HG03095 (cell line): ENCODE measurements around the gene RET.

Experiments
- ATAC-seq: cut with Tn5 transposase; IDR thresholded peaks from one replicate; pipeline ENCODE4 v1.9.1; 2021; ENCODE audit warnings: moderate library complexity; ENCODE audit not compliant: unreplicated experiment

Gene RET

DNA sequence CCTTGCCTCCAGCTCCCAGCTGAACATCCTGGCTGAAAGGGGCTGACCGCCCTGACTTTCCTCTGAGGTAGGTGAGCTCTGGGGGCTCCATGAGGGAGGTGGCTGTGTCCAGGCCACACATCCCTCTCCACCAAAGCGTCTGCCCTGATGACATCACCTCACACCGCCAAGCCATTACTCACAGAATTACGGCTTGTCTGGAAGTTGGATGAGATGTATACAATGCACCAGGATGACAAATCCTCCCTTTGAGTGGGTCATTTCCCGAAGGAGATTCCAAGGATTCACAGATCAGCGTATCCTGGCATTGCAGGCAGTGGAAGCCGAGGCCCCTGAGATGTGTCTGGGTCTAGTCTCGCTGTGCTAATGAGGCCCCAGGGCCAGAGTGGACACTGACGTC lies 15.1 kb upstream of the RET start:
- no peak for ATAC-seq

DNA sequence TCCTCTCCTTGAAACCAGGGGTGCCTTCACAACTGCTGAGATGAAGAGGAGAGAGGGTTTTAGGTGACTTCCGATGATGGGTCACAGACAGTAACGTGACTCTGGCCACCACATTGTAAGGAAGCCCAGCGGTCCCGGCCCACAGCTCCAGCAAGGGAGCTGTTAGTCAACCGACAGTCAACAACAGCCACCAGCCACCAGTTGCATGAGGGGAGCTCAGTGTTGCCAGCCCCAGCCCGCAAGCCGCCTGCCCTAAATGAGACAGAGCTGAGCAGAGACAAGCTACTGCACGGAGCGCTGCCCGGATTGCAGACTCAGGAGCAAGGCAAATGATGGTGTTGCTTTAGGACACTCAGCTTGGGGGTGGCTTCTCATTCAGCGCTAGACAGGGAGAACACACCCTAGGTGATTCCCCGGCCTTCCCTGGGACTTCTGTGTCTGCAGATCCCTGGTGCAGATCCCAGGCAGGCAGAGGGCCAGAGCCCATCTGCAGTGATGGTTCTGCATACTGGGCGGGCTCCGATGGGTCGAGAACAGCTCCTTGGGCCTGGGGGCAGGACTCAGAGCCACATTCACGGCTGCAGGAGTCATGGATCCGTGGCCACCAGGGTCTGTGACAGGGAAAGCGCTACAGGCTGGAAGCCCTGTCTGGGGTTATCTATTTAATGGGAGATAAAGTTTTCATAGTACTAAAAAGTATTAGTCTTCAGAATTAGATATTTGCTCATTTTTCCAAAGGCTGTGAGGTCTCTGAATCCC lies 14.3 kb upstream of the RET start:
- no peak for ATAC-seq

DNA sequence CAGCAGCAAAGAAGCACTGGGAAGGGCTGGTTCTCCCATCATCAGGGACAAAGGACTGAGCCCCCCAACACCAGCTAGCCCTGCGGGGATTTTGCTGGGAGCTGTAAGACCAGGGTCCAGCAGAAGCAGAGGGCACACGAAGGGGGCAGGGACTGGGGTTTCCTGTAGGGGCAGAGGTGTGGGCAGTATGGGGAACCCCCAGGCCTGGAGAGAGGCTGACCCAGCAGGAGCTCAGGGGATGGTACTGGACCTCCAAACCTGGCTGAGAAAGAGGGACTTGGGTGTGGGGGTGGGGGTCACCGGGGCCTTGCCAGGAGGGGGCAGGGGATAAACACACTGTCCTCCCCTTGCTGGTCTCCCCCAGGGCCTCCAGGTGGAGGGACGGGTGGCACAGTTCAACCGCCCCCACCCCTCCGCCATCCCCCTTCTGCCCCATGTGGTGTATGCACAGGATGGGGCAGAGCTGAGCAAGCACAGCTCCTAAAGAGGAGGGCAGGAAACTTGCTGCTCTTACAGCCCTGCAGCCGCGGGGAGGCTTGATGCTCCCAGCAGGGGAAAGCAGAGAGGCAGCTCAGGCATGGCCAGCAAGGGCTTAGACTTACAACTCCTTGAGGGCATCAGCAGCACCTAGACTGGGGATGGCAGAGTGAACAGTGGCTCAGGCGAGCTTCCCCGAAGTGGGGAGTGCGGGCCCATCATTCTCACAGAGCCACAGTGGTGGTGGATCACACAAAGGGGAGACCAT lies 12.4 kb upstream of the RET start:
- ATAC-seq: no peak

DNA sequence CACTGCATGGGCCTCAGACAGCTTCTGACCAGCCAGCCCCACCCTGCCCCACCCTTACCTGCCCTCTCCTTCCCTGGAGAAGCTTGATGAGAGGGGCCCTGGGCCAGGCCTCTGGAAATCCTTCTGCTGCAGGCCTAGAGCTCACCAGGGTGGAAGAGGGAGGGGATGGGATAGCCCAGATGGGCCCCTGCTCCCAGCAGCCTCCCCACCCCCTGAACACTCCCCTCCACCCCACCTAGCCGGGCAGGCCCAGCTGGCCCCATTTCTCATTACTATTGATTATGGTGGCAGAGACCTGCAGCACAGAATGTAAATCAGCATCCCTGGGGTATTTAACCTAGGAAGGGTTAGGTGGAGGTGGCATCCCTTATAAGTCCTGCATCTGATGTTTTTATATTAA lies 11.6 kb upstream of the RET start:
- ATAC-seq: no peak

DNA sequence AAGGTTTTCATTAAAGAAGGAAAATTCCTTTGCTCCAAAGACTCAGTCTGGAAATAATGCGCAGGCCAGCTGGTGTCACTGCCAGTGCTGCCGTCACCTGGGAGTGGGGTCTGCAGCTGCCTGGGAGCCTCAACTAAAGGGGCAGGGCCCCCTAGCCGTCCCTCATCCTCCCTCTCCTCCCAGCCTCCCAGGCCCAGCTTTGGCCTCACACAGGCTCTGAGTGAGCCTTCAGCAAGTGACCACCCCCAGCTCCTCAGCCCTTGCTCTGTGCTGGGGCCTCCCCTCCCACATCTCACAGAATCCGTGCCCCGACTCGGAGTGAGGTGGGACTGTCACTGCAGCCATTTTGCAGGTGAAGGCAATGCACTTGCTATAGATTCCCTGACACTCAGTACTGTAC lies 11.1 kb upstream of the RET start:
- ATAC-seq: no peak

DNA sequence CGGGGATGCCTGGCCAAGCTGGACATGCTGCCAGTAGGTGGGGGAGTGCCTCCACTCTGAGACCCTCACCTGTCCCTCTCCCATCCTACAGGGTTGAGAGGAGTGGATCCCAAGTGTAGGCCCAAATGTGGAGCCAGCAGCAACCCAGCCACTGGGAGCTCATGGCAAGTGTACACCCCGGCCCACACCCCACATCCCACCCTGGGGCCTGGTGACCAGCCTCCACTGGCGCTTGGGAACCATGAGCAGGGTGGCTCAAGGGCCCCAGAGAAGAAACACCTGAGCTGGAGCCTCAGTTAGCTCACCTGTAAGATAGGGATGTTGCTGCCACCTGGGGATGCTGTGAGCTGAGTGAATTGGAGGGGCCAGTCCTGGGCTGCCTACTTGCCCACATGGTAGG lies 10.4 kb upstream of the RET start:
- ATAC-seq: no peak

DNA sequence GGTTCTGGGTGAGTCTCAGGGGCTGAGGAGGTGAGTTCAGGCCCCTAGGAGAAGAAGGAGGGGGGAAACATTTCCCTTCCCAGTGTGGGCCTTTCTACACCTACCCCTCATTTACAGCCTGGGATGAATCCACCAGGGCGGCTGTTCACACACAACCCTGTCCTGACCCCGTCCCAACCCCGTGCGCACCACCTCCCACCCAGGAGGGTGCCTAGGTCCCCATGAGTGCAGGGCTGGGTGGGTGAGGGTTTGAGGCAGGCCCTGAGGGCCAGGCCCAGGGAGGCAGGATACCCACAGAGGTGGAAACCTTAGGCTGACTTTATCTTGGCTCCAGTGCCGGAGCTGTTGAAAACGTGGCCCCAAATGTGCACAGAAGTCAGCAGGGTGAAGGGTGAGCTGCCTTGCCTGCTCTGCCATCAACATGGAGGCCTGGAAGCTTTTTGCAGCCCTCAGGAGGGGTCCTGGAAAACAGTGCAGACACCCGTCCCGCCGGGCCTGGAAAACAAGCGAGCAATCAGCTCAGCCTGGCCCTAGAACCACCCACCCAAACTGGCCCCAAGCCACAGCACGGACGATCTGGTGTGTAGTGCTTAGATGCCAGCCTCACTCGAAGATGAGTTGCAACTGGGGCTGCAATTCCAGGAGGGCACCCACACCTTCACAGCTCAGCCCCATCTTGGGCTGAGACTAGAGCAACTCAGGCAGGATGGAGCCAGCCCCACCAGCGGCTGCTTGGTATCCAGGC lies 9.3 kb upstream of the RET start:
- ATAC-seq: no peak

DNA sequence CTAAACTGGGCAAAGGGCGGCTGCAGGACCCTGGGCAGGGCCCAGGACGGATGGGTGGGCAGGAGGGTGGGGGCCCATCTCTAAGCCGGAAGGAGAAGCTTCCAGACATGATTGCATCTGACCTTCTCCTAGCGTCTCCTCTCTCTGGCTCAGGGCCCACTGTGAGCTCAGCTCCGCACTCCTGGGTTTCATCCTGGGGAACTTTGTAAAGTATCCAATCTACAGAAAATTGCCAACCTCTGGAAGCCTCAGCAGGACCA lies 8.8 kb upstream of the RET start:
- no peak for ATAC-seq

DNA sequence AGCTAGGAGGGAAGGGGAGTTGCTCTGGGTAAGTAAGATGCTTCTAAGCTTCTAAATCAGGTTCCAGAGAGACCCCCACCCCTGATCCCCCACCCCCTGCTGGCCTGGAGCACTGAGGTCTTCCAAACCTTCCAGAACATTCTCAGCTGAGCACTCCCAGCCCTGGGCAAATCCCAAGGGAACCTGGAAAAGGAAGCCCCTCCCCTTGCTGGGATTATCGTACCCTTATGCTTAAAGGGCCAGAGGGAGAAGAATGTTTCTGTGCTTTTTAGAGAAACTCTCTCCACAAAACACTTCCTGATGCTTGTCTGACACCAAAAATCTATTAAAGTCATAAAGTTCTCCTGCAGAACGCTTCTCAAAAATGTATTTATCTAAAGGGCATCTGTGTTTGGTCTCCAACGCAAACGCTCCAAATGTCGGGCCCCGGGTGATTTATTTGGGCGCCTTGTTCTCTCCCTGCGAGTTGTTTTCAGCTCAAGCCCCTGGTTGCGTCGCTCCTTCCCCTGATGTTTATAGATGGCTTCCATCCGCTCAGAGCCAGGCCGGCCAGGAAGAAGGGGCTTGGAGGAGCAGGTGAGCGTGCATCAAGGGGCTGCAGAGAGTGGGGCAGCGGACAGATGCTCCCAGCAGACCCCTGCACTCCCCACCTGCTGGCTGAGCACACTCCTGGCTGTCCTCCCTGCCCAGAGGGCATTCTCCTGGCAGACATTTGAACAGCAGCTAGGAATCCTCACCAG lies 8.2 kb upstream of the RET start:
- ATAC-seq: no peak

DNA sequence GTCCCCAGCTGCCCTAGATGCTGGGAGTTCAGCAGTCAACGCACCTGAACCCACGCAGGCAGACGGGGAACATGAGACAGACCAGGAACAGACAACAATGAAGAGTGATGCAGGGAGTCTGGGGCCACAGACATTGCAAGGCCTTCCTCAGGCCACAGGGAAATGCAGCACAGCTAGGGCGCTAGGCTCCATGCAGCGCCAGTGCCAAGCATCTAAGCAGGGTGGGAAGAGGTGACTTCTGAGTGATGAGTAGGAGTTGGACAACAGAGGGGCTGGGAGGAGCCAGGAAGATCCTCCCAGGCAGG lies 7.7 kb upstream of the RET start:
- no peak for ATAC-seq

DNA sequence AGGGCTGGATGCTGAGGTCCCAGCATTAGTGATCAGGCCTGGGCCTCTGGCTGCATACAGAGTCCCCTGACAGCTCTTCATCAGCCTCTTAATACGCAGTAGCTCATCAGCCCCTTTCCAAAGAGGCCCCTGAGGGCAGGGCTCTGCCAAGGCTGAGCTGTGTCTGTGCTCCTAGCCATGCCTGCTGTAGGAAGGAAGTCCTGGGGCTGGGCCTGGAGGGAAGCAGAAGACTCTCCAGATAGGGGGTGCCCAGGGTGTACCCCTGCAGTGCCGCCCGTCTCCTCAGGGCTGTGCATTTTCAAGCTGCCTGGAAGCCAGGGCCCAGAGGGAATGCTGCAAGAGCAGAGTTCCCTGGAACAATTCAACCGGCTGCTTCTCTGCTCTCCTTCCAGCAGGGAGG lies 7.3 kb upstream of the RET start:
- ATAC-seq: no peak

DNA sequence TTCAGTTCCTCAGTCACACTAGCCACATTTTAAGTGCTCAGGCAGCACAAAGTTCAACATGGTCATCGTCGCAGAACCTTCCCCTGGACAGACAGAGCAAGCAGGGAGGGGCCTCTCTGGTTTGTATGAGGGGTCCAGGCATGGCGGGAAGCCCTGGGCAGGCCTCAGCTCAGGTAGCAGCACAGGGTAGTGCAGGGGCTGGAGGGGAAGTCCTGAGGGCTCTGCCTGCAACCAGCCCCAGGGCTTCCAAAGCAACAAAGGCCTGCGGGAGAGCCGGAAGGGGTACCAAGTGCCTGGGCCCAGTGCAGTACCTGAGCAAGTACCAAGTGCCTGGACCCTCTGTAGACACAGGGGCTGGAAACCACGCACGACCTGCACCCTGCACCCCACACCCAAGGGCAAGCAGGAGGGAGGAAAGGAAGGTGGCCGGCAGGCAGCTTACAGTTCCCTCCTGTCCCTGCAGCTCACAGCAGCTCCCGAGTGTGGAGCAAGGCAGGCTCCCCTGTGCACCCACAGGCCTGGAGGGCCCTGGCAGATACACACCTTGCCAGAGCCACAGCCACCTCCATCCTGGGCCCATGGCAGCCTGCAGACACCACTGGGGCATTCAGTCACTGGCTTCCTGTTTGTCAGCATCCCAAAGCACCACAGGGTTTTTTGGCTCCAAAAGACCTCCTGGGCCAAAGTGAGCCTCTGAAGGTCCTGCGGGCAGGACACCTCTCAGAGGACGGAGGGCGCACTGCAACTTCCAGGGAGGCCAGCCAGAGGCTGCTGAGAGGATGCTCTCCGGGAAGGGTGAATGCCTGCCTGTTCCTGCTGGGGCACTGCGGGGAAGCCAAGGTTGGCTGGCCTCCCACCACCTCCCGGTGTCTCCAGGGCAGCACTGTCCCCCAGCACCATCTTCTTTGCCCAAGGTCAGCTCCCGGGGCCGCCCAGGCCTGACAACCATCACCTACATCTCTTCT lies 6.5 kb upstream of the RET start:
- ATAC-seq: no peak

DNA sequence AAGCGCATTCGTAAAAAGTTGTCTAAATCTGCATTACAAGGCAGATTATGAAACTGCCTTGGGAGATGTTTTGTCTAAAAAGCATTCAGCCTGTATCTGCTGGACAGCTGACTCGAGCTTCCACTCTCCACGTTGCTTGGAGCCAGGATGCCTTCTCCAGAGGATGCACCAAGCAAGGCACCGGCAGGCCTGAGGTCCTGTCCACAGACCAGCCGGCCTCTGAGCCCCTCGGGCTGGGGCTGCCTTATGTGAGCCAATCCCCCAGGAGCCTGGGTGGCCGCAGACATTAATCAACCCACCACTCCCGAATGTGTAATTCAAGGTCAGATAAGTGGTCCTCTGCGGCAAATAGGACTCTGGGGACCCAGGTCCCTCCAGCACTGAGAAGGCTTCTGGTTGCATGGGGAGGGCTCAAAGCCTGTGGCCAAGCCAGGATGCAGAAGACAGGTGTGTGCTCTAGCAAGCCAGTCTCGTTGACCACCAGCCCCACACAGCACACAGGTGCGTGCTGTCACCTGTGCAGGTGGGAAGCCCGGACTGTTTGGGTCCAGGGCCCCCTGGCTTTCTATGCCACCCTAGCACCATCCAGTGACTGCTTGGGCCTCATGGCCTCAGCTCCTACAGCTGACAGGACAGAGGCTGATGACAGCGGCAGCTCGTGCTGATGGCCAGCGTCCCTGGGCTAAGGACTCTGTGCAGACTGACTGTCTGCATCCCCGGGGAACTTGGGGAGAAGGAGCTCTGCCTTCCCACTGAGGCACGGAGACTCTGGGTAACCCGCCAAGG lies 4.8 kb upstream of the RET start:
- no peak for ATAC-seq

DNA sequence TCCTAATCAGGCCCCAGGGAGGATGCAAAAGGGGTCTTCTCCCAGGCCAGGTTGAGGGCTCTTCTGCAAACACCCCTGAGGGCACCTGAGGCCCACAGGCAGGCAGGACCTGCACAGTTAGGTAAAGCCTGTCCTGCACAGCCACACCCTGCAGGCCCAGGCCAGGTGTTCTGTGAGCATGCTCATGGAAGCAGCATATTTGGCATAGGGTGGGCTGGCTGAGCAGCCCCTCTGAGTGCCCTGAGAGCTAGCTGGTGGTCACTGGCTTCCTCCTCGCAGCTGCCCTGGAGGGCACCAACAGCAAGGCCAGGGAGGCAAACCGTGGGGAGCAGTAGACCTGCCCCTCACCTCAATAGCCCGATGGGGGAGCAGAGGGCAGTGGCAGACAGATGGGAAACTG lies 3.7 kb upstream of the RET start:
- no peak for ATAC-seq

DNA sequence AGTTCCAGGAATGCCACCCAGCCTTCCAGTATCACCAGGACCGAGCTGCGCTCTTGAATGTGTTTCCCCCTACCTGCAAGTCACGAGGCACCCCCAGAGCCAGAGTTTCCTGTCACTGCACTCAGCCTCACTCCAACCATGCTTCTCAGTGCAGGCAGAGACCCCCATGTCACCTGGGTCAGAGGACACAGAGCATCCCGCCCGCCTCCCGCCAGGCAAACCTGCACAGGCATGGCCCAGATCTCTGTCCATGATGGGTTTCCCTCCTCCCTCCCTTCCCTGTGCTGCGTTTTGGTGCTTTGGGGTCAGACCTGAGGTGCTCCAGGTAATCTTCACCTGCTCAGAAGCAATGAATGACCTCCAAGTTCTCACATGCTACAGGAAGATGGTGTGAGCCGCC lies 3.1 kb upstream of the RET start:
- ATAC-seq: no peak

DNA sequence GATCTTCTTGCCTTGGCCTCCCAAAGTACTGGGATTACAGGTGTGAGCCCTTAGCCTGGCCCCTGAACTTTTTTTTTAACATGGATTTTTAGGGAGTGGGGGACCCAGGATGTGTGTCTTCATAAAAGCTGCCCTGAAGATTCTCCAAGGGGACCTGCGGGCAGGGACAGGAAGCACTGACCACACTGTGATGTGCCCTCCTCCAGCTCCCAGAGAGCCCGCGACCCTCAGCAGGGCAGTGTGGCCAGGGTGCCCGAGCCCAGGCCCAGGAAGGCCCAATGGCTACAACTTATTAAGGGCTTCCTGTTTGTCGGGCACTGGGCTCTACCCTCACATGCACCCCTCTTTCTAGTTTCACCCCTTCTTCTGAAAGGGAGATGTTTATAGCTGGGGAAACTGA lies 2.5 kb upstream of the RET start:
- no peak for ATAC-seq

DNA sequence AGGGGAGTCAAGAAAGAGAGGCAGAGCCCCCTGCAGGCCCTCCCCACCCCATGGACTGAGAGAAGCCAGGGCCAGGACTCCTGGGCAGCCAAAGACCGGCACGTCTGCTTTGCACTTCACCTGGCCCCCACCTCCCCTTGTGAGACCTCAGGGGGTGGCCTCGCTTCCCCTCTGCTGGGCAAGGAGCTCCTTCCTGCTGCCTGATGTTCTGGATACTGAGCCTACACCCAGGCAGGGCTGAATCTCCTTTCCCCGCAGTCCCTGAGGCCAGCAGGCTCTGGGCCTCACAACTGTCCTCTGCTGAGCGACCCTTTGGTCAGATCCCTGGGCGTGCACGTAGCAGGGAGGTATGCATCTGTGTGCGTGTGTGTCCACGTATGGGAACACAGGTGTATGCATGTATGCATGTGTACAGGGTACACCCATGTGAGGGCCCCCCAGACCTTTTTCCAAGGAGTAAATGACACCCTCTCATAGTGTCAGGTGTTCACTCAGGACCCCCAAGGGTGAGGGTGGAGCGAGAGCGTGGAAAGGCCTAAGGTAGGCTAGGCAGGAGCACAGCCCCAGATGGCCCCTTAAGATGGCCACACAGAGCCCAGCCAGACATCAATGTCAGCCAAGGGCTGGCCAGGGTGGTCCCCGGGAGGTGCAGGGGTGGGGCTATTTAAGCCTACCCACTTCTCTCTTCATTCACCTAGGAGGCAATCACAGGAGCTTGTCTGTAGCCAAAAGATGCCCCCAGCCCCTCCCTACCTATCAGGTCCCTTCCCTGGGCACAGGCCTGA lies 1.9 kb upstream of the RET start:
- ATAC-seq: no peak

DNA sequence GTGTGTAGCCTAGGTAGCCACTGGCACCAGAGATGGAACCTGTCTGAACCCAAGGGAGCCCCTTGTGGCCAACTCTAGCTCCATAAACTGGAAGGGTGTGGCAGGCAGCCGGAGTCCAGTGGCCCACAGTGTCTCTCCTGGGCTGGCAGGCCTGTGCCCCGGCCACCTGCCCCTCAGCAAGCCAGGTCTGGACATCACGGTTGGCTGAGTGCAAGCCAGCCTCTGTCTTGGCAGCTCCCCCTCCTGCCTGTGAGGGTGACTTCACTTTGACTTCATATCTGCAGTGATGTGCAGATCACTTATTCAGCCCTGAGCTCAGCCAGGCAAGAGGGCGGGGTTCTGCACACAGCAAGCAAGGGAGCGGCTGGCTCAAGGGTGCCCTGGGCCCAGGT lies 1.3 kb upstream of the RET start:
- no peak for ATAC-seq

DNA sequence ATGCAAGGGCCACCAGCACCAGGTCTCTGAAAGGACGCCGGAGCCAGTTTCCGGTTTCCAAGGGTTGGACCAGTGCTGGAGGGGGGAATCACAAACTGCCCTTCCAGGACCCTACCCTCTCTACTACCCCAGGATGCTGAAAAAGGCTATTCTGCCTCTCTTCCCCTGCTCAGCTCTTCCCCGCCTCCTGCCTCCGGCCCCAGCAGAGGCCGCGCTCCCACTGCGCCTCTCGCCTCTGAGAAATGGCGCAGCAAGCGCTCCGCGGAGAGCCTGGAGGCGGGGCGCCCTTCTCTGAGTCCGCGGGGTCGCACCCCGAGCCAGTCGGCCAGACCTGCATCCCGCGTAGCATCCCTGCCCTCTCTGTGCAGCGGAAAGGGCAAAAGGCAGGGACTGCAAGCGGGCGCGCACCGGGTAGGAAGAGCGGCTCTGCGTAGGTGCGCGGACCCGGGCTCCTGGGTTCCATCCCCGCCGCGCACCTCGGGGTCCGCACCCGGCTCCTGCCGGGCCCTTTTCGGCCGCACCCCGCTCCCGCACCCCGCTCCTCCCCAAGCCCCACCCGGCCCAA lies 476 bp upstream of the RET start:
- no peak for ATAC-seq
